Karpas-422 (cell line): Measurements from ENCODE around the gene ZC3H6. TPM values are rescaled to one million over a fixed set of nuclear protein-coding genes. Genes with fewer than 3 reads are reported as not detected.
"Not testable (repeated sequence)": the region's sequence is repeated elsewhere in the genome, so short reads cannot be mapped to it uniquely, and the experiment has no call there.

Experiments
- DNase-seq: peaks from one replicate; pipeline ENCODE4 v3.0.0-alpha.2; 2015
- H2AFZ ChIP-seq: fragments of 200-600 bp; sonication (generic); 2 replicates; pipeline ENCODE4 v1.6.1; 2014; ENCODE audit warnings: antibody characterized with exemption, low read length, mixed read lengths
- H3K27ac ChIP-seq: fragments of 200-600 bp; sonication (generic); 2 replicates; pipeline ENCODE4 v1.5.1; 2014; ENCODE audit warnings: mild to moderate bottlenecking, low read length, moderate library complexity
- H3K27me3 ChIP-seq: fragments of 200-600 bp; sonication (generic); 2 replicates; pipeline ENCODE4 v1.6.1; 2014; ENCODE audit warnings: low read length, mixed read lengths
- H3K36me3 ChIP-seq: fragments of 200-600 bp; sonication (generic); 2 replicates; pipeline ENCODE4 v1.6.1; 2014; ENCODE audit warnings: low read length, mixed read lengths; ENCODE audit not compliant: insufficient read depth
- H3K4me1 ChIP-seq: fragments of 200-600 bp; sonication (generic); 2 replicates; pipeline ENCODE4 v1.6.1; 2014; ENCODE audit warnings: mild to moderate bottlenecking, low read length, mixed read lengths
- H3K4me2 ChIP-seq: fragments of 200-600 bp; sonication (generic); 2 replicates; pipeline ENCODE4 v1.6.1; 2014; ENCODE audit warnings: low read length, low read depth, mild to moderate bottlenecking; ENCODE audit not compliant: poor library complexity, severe bottlenecking
- H3K4me3 ChIP-seq: fragments of 200-600 bp; sonication (generic); 2 replicates; pipeline ENCODE4 v1.5.1; 2014; ENCODE audit warnings: mild to moderate bottlenecking, antibody characterized with exemption, low read length, mixed read lengths
- H3K79me2 ChIP-seq: fragments of 200-600 bp; sonication (generic); 2 replicates; pipeline ENCODE4 v1.6.1; 2014; ENCODE audit warnings: mild to moderate bottlenecking, low read length, mixed read lengths
- H3K9ac ChIP-seq: fragments of 200-600 bp; sonication (generic); 2 replicates; pipeline ENCODE4 v1.6.0; 2014; ENCODE audit warnings: low read length
- H3K9me2 ChIP-seq: fragments of 200-600 bp; sonication (generic), shearing (Covaris generic); replicated peaks from 2 replicates; pipeline ENCODE4 v1.6.0; 2014; ENCODE audit warnings: mild to moderate bottlenecking, low read length, moderate library complexity; ENCODE audit not compliant: insufficient read depth
- H3K9me3 ChIP-seq: fragments of 300-700, 200-600 bp; sonication (generic); 2 replicates; pipeline ENCODE4 v1.6.1; 2014; ENCODE audit warnings: low read length, mixed read lengths
- H4K20me1 ChIP-seq: fragments of 200-600 bp; sonication (generic); 2 replicates; pipeline ENCODE4 v1.6.1; 2014; ENCODE audit warnings: mild to moderate bottlenecking, antibody characterized with exemption, low read length, low read depth; ENCODE audit not compliant: insufficient read depth
- total RNA-seq: library from RNA; depleted of rRNA; stranded (reverse); fragments of >200 nt; shearing (Covaris generic); gene quantifications from 2 replicates; pipeline ENCODE4 v1.2.3, GENCODE V29; 2014; ENCODE audit warnings: low replicate concordance

ZC3H6 gene
- total RNA-seq, 1 experiment from 2014 or later: 2.9 TPM

- Histone ChIP-seq H3K4me3 (no peak overlapping the region), H3K79me2 (no peaks in the 10 kb centered on the region)
- DNase-seq: no peak
These were observed 12.5 kb upstream of the ZC3H6 start for GRCh38 chr2:112262876-112263275.

GRCh38 chr2:112268547-112268946, 6.8 kb upstream of the ZC3H6 start:
- Histone ChIP-seq H3K27ac (no peak overlapping the region), H3K27me3 (no peaks in the 10 kb centered on the region), H3K4me3 (no peak overlapping the region), H3K4me1 (no peaks in the 10 kb centered on the region), H3K36me3 (no peaks in the 10 kb centered on the region), H3K9ac (no peak overlapping the region), H2AFZ (no peak overlapping the region), H3K79me2 (no peaks in the 10 kb centered on the region), H3K9me2 (no peaks in the 10 kb centered on the region), H4K20me1 (no peaks in the 10 kb centered on the region), H3K4me2 (no peak overlapping the region), H3K9me3 (no peaks in the 10 kb centered on the region)
- no peak for DNase-seq

More at GRCh38 chr2:112262876-112263275, 12.5 kb upstream of the ZC3H6 start:
- no peaks in the 10 kb centered on the region for H3K9me2 ChIP-seq
- H2AFZ ChIP-seq: no peak overlapping the region
- H3K9me3 ChIP-seq: 0 out of 2 replicates have a peak, but pooled peaks cover 2% of the 10 kb centered on the region
- H3K36me3 ChIP-seq: no peaks in the 10 kb centered on the region
- no peak overlapping the region for H3K9ac ChIP-seq
- no peak overlapping the region for H3K27ac ChIP-seq
- H4K20me1 ChIP-seq: no peaks in the 10 kb centered on the region
- no peak overlapping the region for H3K4me2 ChIP-seq
- peaks cover 3% of the 10 kb centered on the region for H3K4me1 ChIP-seq
- H3K27me3 ChIP-seq: no peaks in the 10 kb centered on the region

- Histone ChIP-seq H3K9me2 (no peaks in the 10 kb centered on the region), H3K4me2 (no peak overlapping the region), H3K9ac (no peak overlapping the region), H3K27me3 (no peaks in the 10 kb centered on the region), H2AFZ (no peak overlapping the region), H4K20me1 (no peaks in the 10 kb centered on the region), H3K9me3 (no peaks in the 10 kb centered on the region), H3K4me1 (peaks cover 11% of the 10 kb centered on the region), H3K4me3 (no peak overlapping the region), H3K36me3 (no peaks in the 10 kb centered on the region), H3K79me2 (no peaks in the 10 kb centered on the region), H3K27ac (no peak overlapping the region)
- no peak for DNase-seq
These were observed 2.7 kb upstream of the ZC3H6 start for GRCh38 chr2:112272669-112273068.

- Histone ChIP-seq H3K9ac (no peak overlapping the region), H3K27ac (no peak overlapping the region), H2AFZ (no peak overlapping the region), H3K79me2 (no peaks in the 10 kb centered on the region), H3K4me2 (no peak overlapping the region), H3K36me3 (no peaks in the 10 kb centered on the region), H3K4me1 (peaks cover 11% of the 10 kb centered on the region), H3K9me2 (no peaks in the 10 kb centered on the region), H3K4me3 (no peak overlapping the region), H3K9me3 (no peaks in the 10 kb centered on the region), H4K20me1 (no peaks in the 10 kb centered on the region), H3K27me3 (no peaks in the 10 kb centered on the region)
- DNase-seq: no peak
These were observed 2.0 kb upstream of the ZC3H6 start for GRCh38 chr2:112273349-112273748.

GRCh38 chr2:112275887-112276773, 733 bp downstream of the ZC3H6 start:
- Histone ChIP-seq H3K79me2 (no peaks in the 10 kb centered on the region), H3K9me3 (no peaks in the 10 kb centered on the region), H3K4me3 (peak overlapping the region; percentile 96)

GRCh38 chr2:112276954-112277353, 1.6 kb downstream of the ZC3H6 start:
- peaks cover 20% of the 10 kb centered on the region for H3K4me1 ChIP-seq
- no peak overlapping the region for H2AFZ ChIP-seq
- no peaks in the 10 kb centered on the region for H3K27me3 ChIP-seq
- no peaks in the 10 kb centered on the region for H3K9me2 ChIP-seq
- H3K9me3 ChIP-seq: no peaks in the 10 kb centered on the region
- no peak for DNase-seq
- H3K36me3 ChIP-seq: no peaks in the 10 kb centered on the region
- H3K4me2 ChIP-seq: peak overlapping the region; percentile 99
- H3K27ac ChIP-seq: no peak overlapping the region
- H3K4me3 ChIP-seq: peak overlapping the region; percentile 96
- H3K79me2 ChIP-seq: no peaks in the 10 kb centered on the region
- peak overlapping the region; percentile 100 for H3K9ac ChIP-seq
- H4K20me1 ChIP-seq: no peaks in the 10 kb centered on the region

More at GRCh38 chr2:112275887-112276773, 733 bp downstream of the ZC3H6 start:
- Histone ChIP-seq H3K9ac (peak overlapping the region; percentile 100), H3K27me3 (no peaks in the 10 kb centered on the region), H3K4me1 (peaks cover 20% of the 10 kb centered on the region), H2AFZ (0 out of 2 replicates have a peak overlapping the region, but pooled peaks have one; percentile 71), H3K9me2 (no peaks in the 10 kb centered on the region), H3K4me2 (peak overlapping the region; percentile 99), H3K36me3 (no peaks in the 10 kb centered on the region), H4K20me1 (no peaks in the 10 kb centered on the region), H3K27ac (peak overlapping the region; percentile 89)
- peak; percentile 95 for DNase-seq

GRCh38 chr2:112277596-112278220, 2.3 kb downstream of the ZC3H6 start:
- DNase-seq: no peak

GRCh38 chr2:112282066-112282465, 6.7 kb downstream of the ZC3H6 start:
- not testable (repeated sequence) for H3K36me3 ChIP-seq, H3K27me3 ChIP-seq, H3K9ac ChIP-seq, H3K4me2 ChIP-seq, H3K4me3 ChIP-seq, H3K9me2 ChIP-seq, H3K27ac ChIP-seq, H4K20me1 ChIP-seq, H2AFZ ChIP-seq, H3K79me2 ChIP-seq, DNase-seq, H3K9me3 ChIP-seq
- peaks cover 11% of the 10 kb centered on the region for H3K4me1 ChIP-seq

More at GRCh38 chr2:112277596-112278220, 2.3 kb downstream of the ZC3H6 start:
- Histone ChIP-seq H3K36me3 (no peaks in the 10 kb centered on the region), H3K79me2 (no peaks in the 10 kb centered on the region), H2AFZ (no peak overlapping the region), H3K9ac (no peak overlapping the region), H3K9me3 (no peaks in the 10 kb centered on the region), H3K4me2 (no peak overlapping the region), H3K27ac (no peak overlapping the region), H3K4me1 (peaks cover 20% of the 10 kb centered on the region), H3K9me2 (no peaks in the 10 kb centered on the region), H3K27me3 (no peaks in the 10 kb centered on the region), H3K4me3 (no peak overlapping the region), H4K20me1 (no peaks in the 10 kb centered on the region)
